Measurements from ENCODE around the gene AKAP6. TPM values are rescaled to one million over a fixed set of nuclear protein-coding genes. Genes with fewer than 3 reads are reported as not detected.

The AKAP6 gene
- total RNA-seq, 2 experiments from 2014 or later = 1.2 to 1.4 TPM

- TF ChIP-seq CTCF (IDR thresholded peaks at IDR 0.05) = no peak
- no peaks in the 10 kb centered on the region for H3K27me3 Mint-ChIP-seq
- ChIA-PET POLR2A (no interaction called here), CTCF (no interaction called here)
- DNase-seq = no peak
- no peak overlapping the region for H3K4me3 Mint-ChIP-seq
- H3K36me3 Mint-ChIP-seq (ENCODE audit: low read depth) = no peaks in the 10 kb centered on the region
- H3K4me1 Mint-ChIP-seq (ENCODE audit: low read depth) = no peaks in the 10 kb centered on the region
- no peak for ATAC-seq
- H3K27ac Mint-ChIP-seq = no peak overlapping the region
- peaks cover 6% of the 10 kb centered on the region for H3K9me3 Mint-ChIP-seq
- intact Hi-C loops (cut with micrococcal nuclease) = no loop called here
Observed at GRCh38 chr14:32737621-32738020, 408.5 kb downstream of the AKAP6 start.

GRCh38 chr14:32738206-32738871 is 409.2 kb downstream of the AKAP6 start:
- Mint-ChIP-seq H3K36me3 (ENCODE audit: low read depth) (no peaks in the 10 kb centered on the region), H3K4me3 (no peak overlapping the region), H3K27me3 (no peaks in the 10 kb centered on the region), H3K9me3 (peaks cover 6% of the 10 kb centered on the region), H3K4me1 (ENCODE audit: low read depth) (no peaks in the 10 kb centered on the region), H3K27ac (no peak overlapping the region)
- ChIA-PET POLR2A (no interaction called here), CTCF (no interaction called here)
- ATAC-seq = no peak
- no peak for DNase-seq
- intact Hi-C loops (cut with micrococcal nuclease) = no loop called here
- TF ChIP-seq CTCF (IDR thresholded peaks at IDR 0.05) = no peak

- Mint-ChIP-seq H3K27ac (no peak overlapping the region), H3K36me3 (ENCODE audit: low read depth) (no peaks in the 10 kb centered on the region), H3K9me3 (peaks cover 1% of the 10 kb centered on the region), H3K27me3 (no peaks in the 10 kb centered on the region), H3K4me3 (no peak overlapping the region), H3K4me1 (ENCODE audit: low read depth) (no peaks in the 10 kb centered on the region)
- no peak for ATAC-seq
- CTCF ChIA-PET = no interaction called here
- intact Hi-C loops (cut with micrococcal nuclease) = no loop called here
- no peak for TF ChIP-seq CTCF (IDR thresholded peaks at IDR 0.05)
- no peak for DNase-seq
- POLR2A ChIA-PET = no interaction called here
Observed at GRCh38 chr14:32744811-32745445, 415.8 kb downstream of the AKAP6 start.

- TF ChIP-seq CTCF (IDR thresholded peaks at IDR 0.05) = no peak
- DNase-seq (no peak), ATAC-seq (no peak)
- no peak overlapping the region for H3K4me3 Mint-ChIP-seq
- ChIA-PET CTCF (no interaction called here), POLR2A (no interaction called here)
- H3K4me1 Mint-ChIP-seq (ENCODE audit: low read depth) = no peaks in the 10 kb centered on the region
- no peak overlapping the region for H3K27ac Mint-ChIP-seq
- peaks cover 3% of the 10 kb centered on the region for H3K36me3 Mint-ChIP-seq (ENCODE audit: low read depth)
- intact Hi-C loops (cut with micrococcal nuclease) = no loop called here
- peaks cover 13% of the 10 kb centered on the region for H3K9me3 Mint-ChIP-seq
- H3K27me3 Mint-ChIP-seq = no peaks in the 10 kb centered on the region
Observed at GRCh38 chr14:32754209-32754608, 425.1 kb downstream of the AKAP6 start.

- Mint-ChIP-seq H3K27ac (no peak overlapping the region), H3K4me3 (no peak overlapping the region), H3K36me3 (ENCODE audit: low read depth) (peaks cover 3% of the 10 kb centered on the region), H3K9me3 (peaks cover 13% of the 10 kb centered on the region), H3K27me3 (no peaks in the 10 kb centered on the region), H3K4me1 (ENCODE audit: low read depth) (no peaks in the 10 kb centered on the region)
- DNase-seq (no peak), ATAC-seq (no peak)
- ChIA-PET POLR2A (no interaction called here), CTCF (no interaction called here)
- intact Hi-C loops (cut with micrococcal nuclease) = no loop called here
- TF ChIP-seq CTCF (IDR thresholded peaks at IDR 0.05) = no peak
Observed at GRCh38 chr14:32756173-32756572, 427.1 kb downstream of the AKAP6 start.
